ENCODE data around the gene VCAM1. TPM values are rescaled to one million over a fixed set of nuclear protein-coding genes. Genes with fewer than 3 reads are reported as not detected.

VCAM1 gene
- total and polyA plus RNA-seq, 2 of the 4 experiments (the other 2 are of a cell fraction): 10.1 to 21.1 TPM

DNA sequence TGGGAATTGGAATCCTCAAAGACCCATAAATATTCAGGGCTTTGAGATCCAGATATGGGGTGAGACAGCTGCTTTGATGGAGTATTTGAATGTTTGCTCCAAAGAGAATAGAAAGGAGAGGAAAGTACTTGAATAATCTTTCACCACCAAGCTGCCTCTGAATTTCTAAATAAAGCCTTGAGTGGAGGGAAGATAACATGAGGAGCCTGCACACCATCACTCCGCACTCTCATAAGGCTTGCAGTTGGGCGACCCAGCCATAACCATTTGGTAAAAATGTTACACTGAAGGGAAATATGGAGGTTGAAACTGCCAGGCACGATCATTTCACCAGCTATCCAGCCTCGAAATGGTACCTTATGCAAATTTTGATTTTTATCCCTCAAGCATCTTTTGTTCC lies 38.4 kb downstream of the VCAM1 start:
- no peak for ATAC-seq (ENCODE audit: low read depth)
- Histone ChIP-seq H2AK5ac (ENCODE audit: low read depth, low read length) (no peak overlapping the region), H3K36me3 (ENCODE audit: control insufficient read depth, insufficient read depth, low read length) (no peaks in the 10 kb centered on the region), H2BK120ac (ENCODE audit: low read depth, low read length) (no peak overlapping the region), H2BK15ac (ENCODE audit: low read depth, low read length) (no peak overlapping the region), H3K79me1 (ENCODE audit: low read depth in 1 of 2, low read length in 2 of 2) (no peaks in the 10 kb centered on the region), H2BK20ac (ENCODE audit: low read depth, low read length) (no peak overlapping the region), H3K4me1 (ENCODE audit: control insufficient read depth, insufficient read depth, low read length) (no peaks in the 10 kb centered on the region), H3K9me3 (ENCODE audit: control insufficient read depth, insufficient read depth, low read length) (no peaks in the 10 kb centered on the region), H3K4ac (ENCODE audit: low read depth, low read length) (no peak overlapping the region), H2AFZ (replicated peaks; ENCODE audit: low read length, poor library complexity) (no peak overlapping the region), H4K8ac (ENCODE audit: low read depth in 2 of 2, low read length in 2 of 2) (no peak overlapping the region), H3K23ac (ENCODE audit: low read depth, low read length) (no peak overlapping the region), H3K18ac (ENCODE audit: low read depth, low read length) (no peak overlapping the region), H3K27ac (ENCODE audit: insufficient read depth, low read length) (no peak overlapping the region), H3K9me1 (ENCODE audit: insufficient read depth, low read length) (no peaks in the 10 kb centered on the region), H2AK9ac (replicated peaks; ENCODE audit: low read depth, low read length, poor library complexity) (no peak overlapping the region), H4K91ac (ENCODE audit: insufficient read depth, low read depth, low read length) (no peak overlapping the region), H3K14ac (replicated peaks; ENCODE audit: low read depth, low read length) (no peak overlapping the region), H3K27me3 (ENCODE audit: control insufficient read depth, insufficient read depth, low read length) (no peaks in the 10 kb centered on the region), H3K4me2 (ENCODE audit: low read depth, low read length) (no peak overlapping the region), H4K20me1 (ENCODE audit: insufficient read depth, low read length) (no peaks in the 10 kb centered on the region), H4K5ac (ENCODE audit: low read depth, low read length) (no peak overlapping the region), H3K4me3 (ENCODE audit: insufficient read depth, low read depth, low read length) (no peak overlapping the region), H3K56ac (ENCODE audit: extremely low read depth, insufficient read depth, low read length) (no peak overlapping the region), H2BK5ac (ENCODE audit: low read depth, low read length, poor library complexity, severe bottlenecking) (no peak overlapping the region), H3K9ac (ENCODE audit: low read depth, low read length) (no peak overlapping the region)
- BruUV-seq (replicated peaks): no TSS peak
- TF ChIP-seq RAD21 (IDR thresholded peaks at IDR 0.05; ENCODE audit: low read length): no peak
- TF ChIP-seq MAZ (IDR thresholded peaks at IDR 0.05; ENCODE audit: borderline replicate concordance, low read depth, low read length): no peak
- TF ChIP-seq, protein P1, sequence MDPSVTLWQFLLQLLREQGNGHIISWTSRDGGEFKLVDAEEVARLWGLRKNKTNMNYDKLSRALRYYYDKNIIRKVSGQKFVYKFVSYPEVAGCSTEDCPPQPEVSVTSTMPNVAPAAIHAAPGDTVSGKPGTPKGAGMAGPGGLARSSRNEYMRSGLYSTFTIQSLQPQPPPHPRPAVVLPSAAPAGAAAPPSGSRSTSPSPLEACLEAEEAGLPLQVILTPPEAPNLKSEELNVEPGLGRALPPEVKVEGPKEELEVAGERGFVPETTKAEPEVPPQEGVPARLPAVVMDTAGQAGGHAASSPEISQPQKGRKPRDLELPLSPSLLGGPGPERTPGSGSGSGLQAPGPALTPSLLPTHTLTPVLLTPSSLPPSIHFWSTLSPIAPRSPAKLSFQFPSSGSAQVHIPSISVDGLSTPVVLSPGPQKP (IDR thresholded peaks at IDR 0.05; ENCODE audit: borderline replicate concordance, low read depth, low read length): no peak
- TF ChIP-seq, protein P2, sequence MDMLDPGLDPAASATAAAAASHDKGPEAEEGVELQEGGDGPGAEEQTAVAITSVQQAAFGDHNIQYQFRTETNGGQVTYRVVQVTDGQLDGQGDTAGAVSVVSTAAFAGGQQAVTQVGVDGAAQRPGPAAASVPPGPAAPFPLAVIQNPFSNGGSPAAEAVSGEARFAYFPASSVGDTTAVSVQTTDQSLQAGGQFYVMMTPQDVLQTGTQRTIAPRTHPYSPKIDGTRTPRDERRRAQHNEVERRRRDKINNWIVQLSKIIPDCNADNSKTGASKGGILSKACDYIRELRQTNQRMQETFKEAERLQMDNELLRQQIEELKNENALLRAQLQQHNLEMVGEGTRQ (IDR thresholded peaks at IDR 0.05; ENCODE audit: low read depth, low read length): no peak
- TF ChIP-seq, protein P3, sequence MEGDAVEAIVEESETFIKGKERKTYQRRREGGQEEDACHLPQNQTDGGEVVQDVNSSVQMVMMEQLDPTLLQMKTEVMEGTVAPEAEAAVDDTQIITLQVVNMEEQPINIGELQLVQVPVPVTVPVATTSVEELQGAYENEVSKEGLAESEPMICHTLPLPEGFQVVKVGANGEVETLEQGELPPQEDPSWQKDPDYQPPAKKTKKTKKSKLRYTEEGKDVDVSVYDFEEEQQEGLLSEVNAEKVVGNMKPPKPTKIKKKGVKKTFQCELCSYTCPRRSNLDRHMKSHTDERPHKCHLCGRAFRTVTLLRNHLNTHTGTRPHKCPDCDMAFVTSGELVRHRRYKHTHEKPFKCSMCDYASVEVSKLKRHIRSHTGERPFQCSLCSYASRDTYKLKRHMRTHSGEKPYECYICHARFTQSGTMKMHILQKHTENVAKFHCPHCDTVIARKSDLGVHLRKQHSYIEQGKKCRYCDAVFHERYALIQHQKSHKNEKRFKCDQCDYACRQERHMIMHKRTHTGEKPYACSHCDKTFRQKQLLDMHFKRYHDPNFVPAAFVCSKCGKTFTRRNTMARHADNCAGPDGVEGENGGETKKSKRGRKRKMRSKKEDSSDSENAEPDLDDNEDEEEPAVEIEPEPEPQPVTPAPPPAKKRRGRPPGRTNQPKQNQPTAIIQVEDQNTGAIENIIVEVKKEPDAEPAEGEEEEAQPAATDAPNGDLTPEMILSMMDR (conservative IDR thresholded peaks at IDR 0.05; ENCODE audit: low read depth, low read length): no peak
- TF ChIP-seq MAFK (IDR thresholded peaks at IDR 0.05; ENCODE audit: low read depth, low read length): no peak
- TF ChIP-seq MXI1 (IDR thresholded peaks at IDR 0.05; ENCODE audit: borderline replicate concordance, low read depth, low read length): no peak
- TF ChIP-seq RCOR1 (IDR thresholded peaks at IDR 0.05; ENCODE audit: insufficient replicate concordance, low read length): no peak
- TF ChIP-seq SMC3 (IDR thresholded peaks at IDR 0.05; ENCODE audit: low read depth, low read length): no peak
- in situ Hi-C loops (cut with MboI; ENCODE audit: low sequenced_read_pairs) (no loop called here), dilution Hi-C loops (cut with HindIII; ENCODE audit: low sequenced_read_pairs, unreplicated experiment) (no loop called here), intact Hi-C loops (cut with micrococcal nuclease) (no loop called here)
- POLR2A ChIA-PET (ENCODE audit: unreplicated experiment): no interaction called here
- no CpG with 5 or more reads among the region's 4 CpGs for WGBS, 2 experiments (ENCODE audit: extremely low coverage in 2 of 2, insufficient read length in 1 of 2)
- DNase-seq: no peak
- CTCF ChIA-PET: no interaction called here

All from IMR-90 (cell line).